Measurements from ENCODE around the gene POLR2I.

DNA sequence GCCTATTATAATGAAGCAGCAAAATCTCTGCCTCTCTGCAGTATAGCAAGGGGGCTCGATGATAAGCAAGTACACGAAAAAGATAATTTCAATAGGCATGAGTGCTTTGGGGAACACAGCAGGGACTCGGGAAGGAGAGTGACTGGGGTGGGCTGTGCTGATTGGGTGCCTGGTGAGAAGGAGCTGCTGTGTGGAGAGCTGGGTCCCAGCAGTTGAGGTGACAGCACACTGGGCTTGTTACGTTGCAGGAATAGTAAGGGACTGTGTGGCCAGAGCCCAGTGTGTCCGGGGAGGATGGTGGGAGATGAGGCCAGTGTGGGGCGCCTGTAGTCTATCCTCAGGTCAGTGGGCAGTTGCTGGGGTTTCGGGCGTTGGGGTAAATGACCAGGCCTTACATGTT, 42.6 kb downstream of the POLR2I start:
- TF ChIP-seq GATA2 (IDR thresholded peaks at IDR 0.05; ENCODE audit: low read depth, low read length) = no peak
- no peak for TF ChIP-seq GATA3 (IDR thresholded peaks at IDR 0.05; ENCODE audit: low read depth, low read length)
